Karpas-422 (cell line): ENCODE measurements around the gene CLCN6. TPM values are rescaled to one million over a fixed set of nuclear protein-coding genes. Genes with fewer than 3 reads are reported as not detected.
A peak's percentile ranks its signal among the peaks of the same experiment; 100 is the strongest.

Source experiments
- DNase-seq: peaks from one replicate; pipeline ENCODE4 v3.0.0-alpha.2; 2015
- H2AFZ ChIP-seq: fragments of 200-600 bp; sonication (generic); 2 replicates; pipeline ENCODE4 v1.6.1; 2014; ENCODE audit warnings: antibody characterized with exemption, low read length, mixed read lengths
- H3K27ac ChIP-seq: fragments of 200-600 bp; sonication (generic); 2 replicates; pipeline ENCODE4 v1.5.1; 2014; ENCODE audit warnings: mild to moderate bottlenecking, low read length, moderate library complexity
- H3K27me3 ChIP-seq: fragments of 200-600 bp; sonication (generic); 2 replicates; pipeline ENCODE4 v1.6.1; 2014; ENCODE audit warnings: low read length, mixed read lengths
- H3K36me3 ChIP-seq: fragments of 200-600 bp; sonication (generic); 2 replicates; pipeline ENCODE4 v1.6.1; 2014; ENCODE audit warnings: low read length, mixed read lengths; ENCODE audit not compliant: insufficient read depth
- H3K4me1 ChIP-seq: fragments of 200-600 bp; sonication (generic); 2 replicates; pipeline ENCODE4 v1.6.1; 2014; ENCODE audit warnings: mild to moderate bottlenecking, low read length, mixed read lengths
- H3K4me2 ChIP-seq: fragments of 200-600 bp; sonication (generic); 2 replicates; pipeline ENCODE4 v1.6.1; 2014; ENCODE audit warnings: low read length, low read depth, mild to moderate bottlenecking; ENCODE audit not compliant: poor library complexity, severe bottlenecking
- H3K4me3 ChIP-seq: fragments of 200-600 bp; sonication (generic); 2 replicates; pipeline ENCODE4 v1.5.1; 2014; ENCODE audit warnings: mild to moderate bottlenecking, antibody characterized with exemption, low read length, mixed read lengths
- H3K79me2 ChIP-seq: fragments of 200-600 bp; sonication (generic); 2 replicates; pipeline ENCODE4 v1.6.1; 2014; ENCODE audit warnings: mild to moderate bottlenecking, low read length, mixed read lengths
- H3K9ac ChIP-seq: fragments of 200-600 bp; sonication (generic); 2 replicates; pipeline ENCODE4 v1.6.0; 2014; ENCODE audit warnings: low read length
- H3K9me2 ChIP-seq: fragments of 200-600 bp; sonication (generic), shearing (Covaris generic); replicated peaks from 2 replicates; pipeline ENCODE4 v1.6.0; 2014; ENCODE audit warnings: mild to moderate bottlenecking, low read length, moderate library complexity; ENCODE audit not compliant: insufficient read depth
- H3K9me3 ChIP-seq: fragments of 300-700, 200-600 bp; sonication (generic); 2 replicates; pipeline ENCODE4 v1.6.1; 2014; ENCODE audit warnings: low read length, mixed read lengths
- H4K20me1 ChIP-seq: fragments of 200-600 bp; sonication (generic); 2 replicates; pipeline ENCODE4 v1.6.1; 2014; ENCODE audit warnings: mild to moderate bottlenecking, antibody characterized with exemption, low read length, low read depth; ENCODE audit not compliant: insufficient read depth
- total RNA-seq: library from RNA; depleted of rRNA; stranded (reverse); fragments of >200 nt; shearing (Covaris generic); gene quantifications from 2 replicates; pipeline ENCODE4 v1.2.3, GENCODE V29; 2014; ENCODE audit warnings: low replicate concordance

The CLCN6 gene
- total RNA-seq, 1 experiment from 2014 or later: 22.0 TPM

- Histone ChIP-seq H3K79me2 (no peaks in the 10 kb centered on the region), H3K27me3 (no peaks in the 10 kb centered on the region), H3K4me2 (no peak overlapping the region), H3K27ac (no peak overlapping the region), H3K9ac (no peak overlapping the region), H3K9me3 (no peaks in the 10 kb centered on the region), H2AFZ (no peak overlapping the region), H3K4me1 (peaks cover 2% of the 10 kb centered on the region), H3K9me2 (no peaks in the 10 kb centered on the region), H4K20me1 (no peaks in the 10 kb centered on the region), H3K36me3 (no peaks in the 10 kb centered on the region), H3K4me3 (no peak overlapping the region)
- DNase-seq: no peak
Measured at GRCh38 chr1:11766429-11766776, 39.6 kb upstream of the CLCN6 start.

- H3K9ac ChIP-seq: no peak overlapping the region
Measured at GRCh38 chr1:11767922-11768704, 37.9 kb upstream of the CLCN6 start.

GRCh38 chr1:11768821-11769220 is 37.2 kb upstream of the CLCN6 start:
- DNase-seq: no peak
- H3K9ac ChIP-seq: no peak overlapping the region
- H3K36me3 ChIP-seq: no peaks in the 10 kb centered on the region

More at GRCh38 chr1:11767922-11768704, 37.9 kb upstream of the CLCN6 start:
- Histone ChIP-seq H3K9me3 (no peaks in the 10 kb centered on the region), H3K4me3 (no peak overlapping the region), H3K4me1 (peaks cover 14% of the 10 kb centered on the region), H3K36me3 (no peaks in the 10 kb centered on the region), H3K79me2 (no peaks in the 10 kb centered on the region), H4K20me1 (no peaks in the 10 kb centered on the region), H3K4me2 (no peak overlapping the region), H3K27ac (no peak overlapping the region), H3K27me3 (no peaks in the 10 kb centered on the region), H3K9me2 (no peaks in the 10 kb centered on the region), H2AFZ (no peak overlapping the region)
- no peak for DNase-seq

GRCh38 chr1:11769274-11769673 is 36.7 kb upstream of the CLCN6 start:
- Histone ChIP-seq H3K4me3 (no peak overlapping the region), H3K9me2 (no peaks in the 10 kb centered on the region), H3K9ac (no peak overlapping the region), H3K79me2 (no peaks in the 10 kb centered on the region), H2AFZ (no peak overlapping the region), H3K36me3 (no peaks in the 10 kb centered on the region), H3K9me3 (no peaks in the 10 kb centered on the region), H3K27me3 (no peaks in the 10 kb centered on the region), H3K4me2 (no peak overlapping the region), H3K4me1 (peaks cover 14% of the 10 kb centered on the region), H4K20me1 (no peaks in the 10 kb centered on the region), H3K27ac (no peak overlapping the region)
- no peak for DNase-seq

More at GRCh38 chr1:11768821-11769220, 37.2 kb upstream of the CLCN6 start:
- Histone ChIP-seq H2AFZ (no peak overlapping the region), H3K27ac (no peak overlapping the region), H3K9me2 (no peaks in the 10 kb centered on the region), H3K4me1 (peaks cover 14% of the 10 kb centered on the region), H3K79me2 (no peaks in the 10 kb centered on the region), H3K4me2 (no peak overlapping the region), H4K20me1 (no peaks in the 10 kb centered on the region), H3K27me3 (no peaks in the 10 kb centered on the region), H3K4me3 (no peak overlapping the region), H3K9me3 (no peaks in the 10 kb centered on the region)

GRCh38 chr1:11770011-11770410 is 36.0 kb upstream of the CLCN6 start:
- Histone ChIP-seq H3K4me1 (peaks cover 14% of the 10 kb centered on the region), H4K20me1 (no peaks in the 10 kb centered on the region), H2AFZ (no peak overlapping the region), H3K27ac (no peak overlapping the region), H3K9me2 (no peaks in the 10 kb centered on the region), H3K79me2 (no peaks in the 10 kb centered on the region), H3K9me3 (no peaks in the 10 kb centered on the region), H3K4me3 (no peak overlapping the region), H3K36me3 (no peaks in the 10 kb centered on the region), H3K4me2 (no peak overlapping the region), H3K9ac (no peak overlapping the region), H3K27me3 (no peaks in the 10 kb centered on the region)
- no peak for DNase-seq

- Histone ChIP-seq H3K27me3 (no peaks in the 10 kb centered on the region), H3K9ac (peak overlapping the region; percentile 49), H4K20me1 (no peaks in the 10 kb centered on the region), H2AFZ (peak overlapping the region; percentile 69; the same call in 1 of the 2 replicates), H3K79me2 (no peaks in the 10 kb centered on the region), H3K4me1 (peaks cover 14% of the 10 kb centered on the region), H3K4me3 (peak overlapping the region; percentile 35; the same call in 1 of the 2 replicates), H3K9me2 (no peaks in the 10 kb centered on the region), H3K4me2 (peak overlapping the region; percentile 52), H3K27ac (no peak overlapping the region), H3K9me3 (no peaks in the 10 kb centered on the region), H3K36me3 (no peaks in the 10 kb centered on the region)
- DNase-seq: no peak
Measured at GRCh38 chr1:11771481-11772043, 34.4 kb upstream of the CLCN6 start.

- H3K9me3 ChIP-seq: no peaks in the 10 kb centered on the region
- H3K4me3 ChIP-seq: peak overlapping the region; percentile 35; the same call in 1 of the 2 replicates
- H2AFZ ChIP-seq: peak overlapping the region; percentile 69; the same call in 1 of the 2 replicates
- H3K4me1 ChIP-seq: peaks cover 14% of the 10 kb centered on the region
- no peaks in the 10 kb centered on the region for H4K20me1 ChIP-seq
- no peaks in the 10 kb centered on the region for H3K79me2 ChIP-seq
- H3K27ac ChIP-seq: no peak overlapping the region
- no peaks in the 10 kb centered on the region for H3K9me2 ChIP-seq
- DNase-seq: peak; percentile 90
- H3K27me3 ChIP-seq: no peaks in the 10 kb centered on the region
- peak overlapping the region; percentile 49 for H3K9ac ChIP-seq
- no peaks in the 10 kb centered on the region for H3K36me3 ChIP-seq
- H3K4me2 ChIP-seq: peak overlapping the region; percentile 52
Measured at GRCh38 chr1:11772458-11772857, 33.5 kb upstream of the CLCN6 start.

- no peak for DNase-seq
- H2AFZ ChIP-seq: no peak overlapping the region
- no peak overlapping the region for H3K4me3 ChIP-seq
- no peaks in the 10 kb centered on the region for H4K20me1 ChIP-seq
- no peaks in the 10 kb centered on the region for H3K9me3 ChIP-seq
- H3K79me2 ChIP-seq: no peaks in the 10 kb centered on the region
- peaks cover 14% of the 10 kb centered on the region for H3K4me1 ChIP-seq
- H3K36me3 ChIP-seq: no peaks in the 10 kb centered on the region
- no peak overlapping the region for H3K27ac ChIP-seq
- H3K4me2 ChIP-seq: no peak overlapping the region
- no peaks in the 10 kb centered on the region for H3K9me2 ChIP-seq
- no peaks in the 10 kb centered on the region for H3K27me3 ChIP-seq
- H3K9ac ChIP-seq: no peak overlapping the region
Measured at GRCh38 chr1:11774753-11775152, 31.2 kb upstream of the CLCN6 start.
